Tibial nerve (tissue), 4 donors: ENCODE measurements around the gene OR9Q1. TPM values are rescaled to one million over a fixed set of nuclear protein-coding genes. Genes with fewer than 3 reads are reported as not detected.
A peak's percentile ranks its signal among the peaks of the same experiment; 100 is the strongest.

ENCODE experiments used
- DNase-seq, 2 donors: peaks; one replicate each; pipeline ENCODE4 v3.0.0-alpha.2; 2019; ENCODE audit warnings: low spot score in 2 of 2
- H3K27ac ChIP-seq, 4 donors: fragments of 200-600 bp; sonication (generic) in 3 of 4; one replicate each; pipeline ENCODE4 v1.5.1; 2017 to 2019; ENCODE audit warnings: mild to moderate bottlenecking in 1 of 4
- H3K27me3 ChIP-seq, 2 donors: fragments of 200-600 bp; sonication (generic) in 1 of 2; one replicate each; pipeline versions ENCODE4 v1.5.1 to v1.6.0; 2017 to 2019
- H3K36me3 ChIP-seq, 3 donors: fragments of 200-600 bp; sonication (generic); one replicate each; pipeline ENCODE4 v1.5.1; 2018 to 2019
- H3K4me1 ChIP-seq, 4 donors: fragments of 200-600 bp; sonication (generic) in 3 of 4; one replicate each; pipeline ENCODE4 v1.5.1; 2017 to 2019
- H3K4me3 ChIP-seq, 4 donors: fragments of 200-600 bp; sonication (generic) in 3 of 4; one replicate each; pipeline ENCODE4 v1.5.1; 2017 to 2019; ENCODE audit warnings: mild to moderate bottlenecking in 1 of 4, moderate library complexity in 1 of 4
- H3K9me3 ChIP-seq, 4 donors: fragments of 200-600 bp; sonication (generic) in 3 of 4; one replicate each; pipeline ENCODE4 v1.5.1; 2017 to 2019
- EP300 ChIP-seq, 2 donors: sonication (generic); formaldehyde crosslinking; IDR thresholded peaks; one replicate each; pipeline ENCODE4 v1.6.1; 2017; ENCODE audit warnings: antibody characterized with exemption in 2 of 2, mild to moderate bottlenecking in 1 of 2
- POLR2A ChIP-seq, 2 donors: fragments of 450-650 bp; IDR thresholded peaks; one replicate each; pipeline ENCODE4 v1.6.1; 2017; ENCODE audit warnings: antibody characterized with exemption in 2 of 2, mild to moderate bottlenecking in 2 of 2, moderate library complexity in 2 of 2
- WGBS, 2 donors: methylation state at CpG; one replicate each; pipeline ENCODE4 v1.1.5; 2018; 5-methylcytosine and 5-hydroxymethylcytosine counted together
- total RNA-seq, 4 donors: library from RNA; depleted of rRNA; stranded (reverse); fragments of >200 nt; gene quantifications; one replicate each; pipeline ENCODE4 v1.1.0, GENCODE V29; 2016
- TF ChIP-seq, protein P1 (sequence below), 5 experiments: fragments of 200-600 bp in 3 of 5; fragments of 450-650 bp in 2 of 5; sonication (generic) in 3 of 5; IDR thresholded peaks; one replicate each; pipeline ENCODE4 v1.5.1; 2016 to 2019; ENCODE audit warnings: antibody characterized with exemption in 5 of 5, mild to moderate bottlenecking in 3 of 5, moderate library complexity in 2 of 5

The OR9Q1 gene
- total RNA-seq, 4 donors from 2014 or later, result not detected

- H3K4me3 ChIP-seq, result no peak overlapping the region
- no peaks in the 10 kb centered on the region for H3K36me3 ChIP-seq
- H3K27ac ChIP-seq, result no peak overlapping the region
- TF ChIP-seq POLR2A (IDR thresholded peaks at IDR 0.05) (no peak), EP300 (IDR thresholded peaks at IDR 0.05) (no peak)
- TF ChIP-seq, protein P1, sequence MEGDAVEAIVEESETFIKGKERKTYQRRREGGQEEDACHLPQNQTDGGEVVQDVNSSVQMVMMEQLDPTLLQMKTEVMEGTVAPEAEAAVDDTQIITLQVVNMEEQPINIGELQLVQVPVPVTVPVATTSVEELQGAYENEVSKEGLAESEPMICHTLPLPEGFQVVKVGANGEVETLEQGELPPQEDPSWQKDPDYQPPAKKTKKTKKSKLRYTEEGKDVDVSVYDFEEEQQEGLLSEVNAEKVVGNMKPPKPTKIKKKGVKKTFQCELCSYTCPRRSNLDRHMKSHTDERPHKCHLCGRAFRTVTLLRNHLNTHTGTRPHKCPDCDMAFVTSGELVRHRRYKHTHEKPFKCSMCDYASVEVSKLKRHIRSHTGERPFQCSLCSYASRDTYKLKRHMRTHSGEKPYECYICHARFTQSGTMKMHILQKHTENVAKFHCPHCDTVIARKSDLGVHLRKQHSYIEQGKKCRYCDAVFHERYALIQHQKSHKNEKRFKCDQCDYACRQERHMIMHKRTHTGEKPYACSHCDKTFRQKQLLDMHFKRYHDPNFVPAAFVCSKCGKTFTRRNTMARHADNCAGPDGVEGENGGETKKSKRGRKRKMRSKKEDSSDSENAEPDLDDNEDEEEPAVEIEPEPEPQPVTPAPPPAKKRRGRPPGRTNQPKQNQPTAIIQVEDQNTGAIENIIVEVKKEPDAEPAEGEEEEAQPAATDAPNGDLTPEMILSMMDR (IDR thresholded peaks at IDR 0.05), result no peak
- WGBS, 2 donors, result 69 to 72% methylated on average over 6 of the region's 6 CpGs
- no peaks in the 10 kb centered on the region for H3K27me3 ChIP-seq
- H3K9me3 ChIP-seq, result no peaks in the 10 kb centered on the region
- H3K4me1 ChIP-seq, result no peaks in the 10 kb centered on the region
- DNase-seq, result no peak
These were observed 11.9 kb upstream of the OR9Q1 start for GRCh38 chr11:58011771-58012170.

DNA sequence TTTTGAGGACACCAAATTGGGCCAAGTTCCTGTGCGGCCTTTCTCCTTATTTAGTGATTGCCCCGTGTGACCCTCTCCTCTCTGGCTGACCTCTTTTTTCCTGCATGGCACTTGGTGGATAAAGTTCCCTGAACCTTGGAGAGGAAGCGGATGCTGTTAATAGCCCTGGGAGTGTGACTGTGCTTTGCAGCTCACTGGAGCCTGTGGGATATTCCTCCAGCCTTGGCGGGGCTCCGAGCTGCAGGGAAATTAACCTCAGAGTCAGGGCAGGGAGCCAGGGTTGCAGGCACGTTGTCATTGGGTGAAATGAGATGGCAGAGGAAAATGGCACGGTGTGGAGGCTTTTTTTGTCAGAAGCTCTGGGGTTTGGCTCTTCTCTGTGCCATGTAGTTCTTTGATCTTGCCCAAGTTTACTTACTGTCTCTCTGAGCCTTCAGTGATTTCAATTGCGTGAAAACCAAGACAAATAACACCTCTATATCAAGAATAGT, 965 bp downstream of the OR9Q1 start:
- no peaks in the 10 kb centered on the region for H3K36me3 ChIP-seq
- H3K4me3 ChIP-seq, result no peak overlapping the region
- peaks cover 0 to 34% (median 6%) of the 10 kb centered on the region in 4 donors for H3K4me1 ChIP-seq
- H3K27ac ChIP-seq, result peak overlapping the region in 1 of 4 donors; percentile 2
- H3K27me3 ChIP-seq, result no peaks in the 10 kb centered on the region
- peak; percentile 51 to 52 for DNase-seq
- 16 to 25% methylated on average over 8 of the region's 8 CpGs for WGBS, 2 donors
- no peaks in the 10 kb centered on the region for H3K9me3 ChIP-seq
- peak; percentile 64 to 82 for TF ChIP-seq EP300 (IDR thresholded peaks at IDR 0.05)
- no peak for TF ChIP-seq POLR2A (IDR thresholded peaks at IDR 0.05)

DNA sequence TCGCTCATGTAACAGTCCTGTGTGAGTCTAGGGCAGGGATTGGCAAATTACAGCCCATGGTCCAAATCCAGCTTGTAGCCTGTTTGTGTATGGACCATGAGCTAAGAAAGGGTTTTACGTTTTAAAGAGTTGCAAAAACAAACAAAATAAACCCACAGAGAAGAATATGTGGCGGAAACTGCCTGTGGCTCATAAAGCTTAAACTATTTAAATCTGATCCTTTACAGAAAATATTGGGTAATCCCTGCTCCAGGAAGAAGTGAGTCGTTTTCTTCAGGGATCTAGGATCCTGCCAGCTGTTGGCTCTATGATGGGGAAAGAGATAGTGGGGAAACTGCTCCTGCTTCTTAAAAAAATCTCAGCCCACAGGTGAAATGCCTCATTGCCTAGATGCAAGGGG, 3.7 kb downstream of the OR9Q1 start:
- no peaks in the 10 kb centered on the region for H3K36me3 ChIP-seq
- peaks cover 0 to 34% (median 6%) of the 10 kb centered on the region in 4 donors for H3K4me1 ChIP-seq
- WGBS, 2 donors, result 75 to 77% methylated on average over 4 of the region's 4 CpGs
- no peak overlapping the region for H3K27ac ChIP-seq
- TF ChIP-seq POLR2A (IDR thresholded peaks at IDR 0.05) (no peak), EP300 (IDR thresholded peaks at IDR 0.05) (no peak)
- TF ChIP-seq, protein P1 (IDR thresholded peaks at IDR 0.05), result no peak
- no peak for DNase-seq
- no peaks in the 10 kb centered on the region for H3K27me3 ChIP-seq
- no peaks in the 10 kb centered on the region for H3K9me3 ChIP-seq
- no peak overlapping the region for H3K4me3 ChIP-seq

- Histone ChIP-seq H3K36me3 (no peaks in the 10 kb centered on the region), H3K4me3 (no peak overlapping the region), H3K4me1 (peaks cover 0 to 31% (median 4%) of the 10 kb centered on the region in 4 donors), H3K27me3 (no peaks in the 10 kb centered on the region), H3K27ac (peak overlapping the region in 2 of 4 donors; percentile 26 to 46), H3K9me3 (no peaks in the 10 kb centered on the region)
- 46 to 50% methylated on average over 6 of the region's 6 CpGs for WGBS, 2 donors
- TF ChIP-seq, protein P1 (IDR thresholded peaks at IDR 0.05), result no peak
- TF ChIP-seq POLR2A (IDR thresholded peaks at IDR 0.05) (no peak), EP300 (IDR thresholded peaks at IDR 0.05) (no peak)
- DNase-seq, result peak in 1 of 2 donors; percentile 19
These were observed 5.2 kb downstream of the OR9Q1 start for GRCh38 chr11:58028687-58029411.

- TF ChIP-seq POLR2A (IDR thresholded peaks at IDR 0.05) (no peak), EP300 (IDR thresholded peaks at IDR 0.05) (no peak)
- TF ChIP-seq, protein P1 (IDR thresholded peaks at IDR 0.05), result no peak
- no peaks in the 10 kb centered on the region for H3K36me3 ChIP-seq
- no peaks in the 10 kb centered on the region for H3K27me3 ChIP-seq
- H3K27ac ChIP-seq, result peak within 1 kb of the TSS in 1 of 4 donors; percentile 46
- no peak for DNase-seq
- H3K9me3 ChIP-seq, result no peaks in the 10 kb centered on the region
- peaks cover 0 to 18% (median 0%) of the 10 kb centered on the region in 4 donors for H3K4me1 ChIP-seq
- no peak within 1 kb of the TSS for H3K4me3 ChIP-seq
These were observed 7.0 kb downstream of the OR9Q1 start, which contains the start of gene OR6Q1 for GRCh38 chr11:58030653-58031052. Gene OR6Q1 (plus strand): TSS chr11:58030953. CDS start chr11:58030953, 0 bp downstream.
